ENCODE data around the gene MLXIPL.
A peak's percentile ranks its signal among the peaks of the same experiment; 100 is the strongest.
"Not testable (repeated sequence)": the region's sequence is repeated elsewhere in the genome, so short reads cannot be mapped to it uniquely, and the experiment has no call there.

MLXIPL gene

DNA sequence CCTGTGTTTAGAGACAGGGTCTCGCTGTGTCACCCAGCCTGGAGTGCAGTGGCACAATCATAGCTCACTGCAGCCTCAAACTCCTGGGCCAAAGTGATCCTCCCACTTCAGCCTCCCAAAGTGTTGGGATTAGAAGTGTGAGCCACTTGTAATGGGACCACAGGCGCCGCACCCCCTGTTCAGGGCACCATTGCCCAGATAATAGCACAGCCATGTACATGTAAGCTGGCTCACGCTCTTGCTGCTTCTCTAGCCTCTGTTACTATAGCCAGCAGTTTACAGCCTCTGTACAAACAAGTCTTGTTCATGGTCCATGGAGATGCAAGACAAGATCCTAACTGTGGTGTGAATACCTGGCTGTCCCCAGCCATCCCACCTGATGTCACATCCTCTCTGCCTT is 4.2 kb upstream of the MLXIPL start:
- Histone ChIP-seq H3K9me3 (ENCODE audit: insufficient read depth, low read length) (no peaks in the 10 kb centered on the region), H3K4me1 (ENCODE audit: insufficient read depth, insufficient read length) (peaks cover 1% of the 10 kb centered on the region), H3K9ac (ENCODE audit: insufficient read length, low read depth) (no peak overlapping the region), H3K4me3 (ENCODE audit: insufficient read length, low read depth) (no peak overlapping the region), H3K36me3 (ENCODE audit: insufficient read depth, insufficient read length, low read length) (no peaks in the 10 kb centered on the region), H3K27me3 (ENCODE audit: insufficient read depth, insufficient read length) (peaks cover 7% of the 10 kb centered on the region)
- DNase-seq (ENCODE audit: low read depth, low spot score): no peak
- TF ChIP-seq ZNF274 (IDR thresholded peaks at IDR 0.05; ENCODE audit: low read depth, low read length) (no peak), SUZ12 (IDR thresholded peaks at IDR 0.05; ENCODE audit: extremely low read depth, insufficient read depth, insufficient read length) (no peak), YY1 (IDR thresholded peaks at IDR 0.05; ENCODE audit: insufficient read depth, insufficient read length) (no peak)

DNA sequence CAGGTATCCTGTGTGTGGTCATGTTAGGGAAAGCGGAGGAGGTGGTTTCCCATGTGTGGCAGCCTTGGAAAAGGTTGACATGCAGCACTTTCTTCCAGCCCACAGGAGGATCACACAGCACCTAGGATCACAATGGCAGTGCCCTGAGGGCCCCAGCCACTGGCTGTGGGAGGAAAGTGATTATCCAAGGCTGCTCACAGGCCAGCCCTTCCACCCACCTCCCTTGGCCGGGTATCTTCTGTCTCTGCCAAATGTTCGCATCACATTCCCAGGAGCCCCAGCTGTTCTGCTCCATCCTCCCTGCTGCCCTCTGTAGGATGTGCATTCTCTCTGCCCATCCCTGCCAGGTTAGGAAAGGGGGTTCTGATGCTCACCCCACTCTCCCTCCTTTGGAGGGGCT is 2.5 kb upstream of the MLXIPL start:
- TF ChIP-seq YY1 (IDR thresholded peaks at IDR 0.05; ENCODE audit: insufficient read depth, insufficient read length) (no peak), SUZ12 (IDR thresholded peaks at IDR 0.05; ENCODE audit: extremely low read depth, insufficient read depth, insufficient read length) (no peak), ZNF274 (IDR thresholded peaks at IDR 0.05; ENCODE audit: low read depth, low read length) (no peak)
- peaks cover 1% of the 10 kb centered on the region for H3K4me1 ChIP-seq (ENCODE audit: insufficient read depth, insufficient read length)
- H3K36me3 ChIP-seq (ENCODE audit: insufficient read depth, insufficient read length, low read length): no peaks in the 10 kb centered on the region
- DNase-seq (ENCODE audit: low read depth, low spot score): no peak
- no peaks in the 10 kb centered on the region for H3K9me3 ChIP-seq (ENCODE audit: insufficient read depth, low read length)
- no peak overlapping the region for H3K4me3 ChIP-seq (ENCODE audit: insufficient read length, low read depth)
- no peak overlapping the region for H3K9ac ChIP-seq (ENCODE audit: insufficient read length, low read depth)
- H3K27me3 ChIP-seq (ENCODE audit: insufficient read depth, insufficient read length): peaks cover 11% of the 10 kb centered on the region

DNA sequence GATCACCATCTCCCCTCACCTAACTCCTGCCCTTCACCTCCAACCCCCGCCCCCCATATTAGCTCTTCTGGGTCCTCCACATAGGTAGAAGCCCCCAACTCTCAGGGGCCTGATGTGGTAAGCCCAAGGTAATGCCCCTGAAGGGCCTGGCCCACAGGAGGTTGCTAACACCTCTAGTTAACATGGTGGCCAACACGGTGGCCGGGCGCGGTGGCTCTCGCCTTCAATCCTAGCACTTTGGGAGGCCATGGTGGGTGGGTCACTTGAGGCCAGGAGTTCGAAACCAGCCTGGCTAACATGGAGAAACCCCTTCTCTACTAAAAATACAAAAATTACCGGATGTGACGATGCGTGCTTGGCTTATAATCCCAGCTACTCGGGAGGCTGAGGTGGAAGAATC is 954 bp upstream of the MLXIPL start:
- Histone ChIP-seq H3K36me3 (ENCODE audit: insufficient read depth, insufficient read length, low read length) (no peaks in the 10 kb centered on the region), H3K4me3 (ENCODE audit: insufficient read length, low read depth) (no peak overlapping the region), H3K9ac (ENCODE audit: insufficient read length, low read depth) (no peak overlapping the region), H3K9me3 (ENCODE audit: insufficient read depth, low read length) (no peaks in the 10 kb centered on the region), H3K27me3 (ENCODE audit: insufficient read depth, insufficient read length) (peaks cover 11% of the 10 kb centered on the region), H3K4me1 (ENCODE audit: insufficient read depth, insufficient read length) (peaks cover 1% of the 10 kb centered on the region)
- DNase-seq (ENCODE audit: low read depth, low spot score): no peak
- TF ChIP-seq SUZ12 (IDR thresholded peaks at IDR 0.05; ENCODE audit: extremely low read depth, insufficient read depth, insufficient read length) (no peak), YY1 (IDR thresholded peaks at IDR 0.05; ENCODE audit: insufficient read depth, insufficient read length) (no peak)

- Histone ChIP-seq H3K4me1 (ENCODE audit: insufficient read depth, insufficient read length) (peaks cover 1% of the 10 kb centered on the region), H3K36me3 (ENCODE audit: insufficient read depth, insufficient read length, low read length) (no peaks in the 10 kb centered on the region), H3K9me3 (ENCODE audit: insufficient read depth, low read length) (no peaks in the 10 kb centered on the region), H3K4me3 (ENCODE audit: insufficient read length, low read depth) (no peak overlapping the region), H3K9ac (ENCODE audit: insufficient read length, low read depth) (no peak overlapping the region), H3K27me3 (ENCODE audit: insufficient read depth, insufficient read length) (peaks cover 11% of the 10 kb centered on the region)
- no peak for TF ChIP-seq SUZ12 (IDR thresholded peaks at IDR 0.05; ENCODE audit: extremely low read depth, insufficient read depth, insufficient read length)
- no peak for TF ChIP-seq YY1 (IDR thresholded peaks at IDR 0.05; ENCODE audit: insufficient read depth, insufficient read length)
- no peak for TF ChIP-seq ZNF274 (IDR thresholded peaks at IDR 0.05; ENCODE audit: low read depth, low read length)
- DNase-seq (ENCODE audit: low read depth, low spot score): no peak
These were observed 313 bp upstream of the MLXIPL start for GRCh38 chr7:73624669-73625001.

DNA sequence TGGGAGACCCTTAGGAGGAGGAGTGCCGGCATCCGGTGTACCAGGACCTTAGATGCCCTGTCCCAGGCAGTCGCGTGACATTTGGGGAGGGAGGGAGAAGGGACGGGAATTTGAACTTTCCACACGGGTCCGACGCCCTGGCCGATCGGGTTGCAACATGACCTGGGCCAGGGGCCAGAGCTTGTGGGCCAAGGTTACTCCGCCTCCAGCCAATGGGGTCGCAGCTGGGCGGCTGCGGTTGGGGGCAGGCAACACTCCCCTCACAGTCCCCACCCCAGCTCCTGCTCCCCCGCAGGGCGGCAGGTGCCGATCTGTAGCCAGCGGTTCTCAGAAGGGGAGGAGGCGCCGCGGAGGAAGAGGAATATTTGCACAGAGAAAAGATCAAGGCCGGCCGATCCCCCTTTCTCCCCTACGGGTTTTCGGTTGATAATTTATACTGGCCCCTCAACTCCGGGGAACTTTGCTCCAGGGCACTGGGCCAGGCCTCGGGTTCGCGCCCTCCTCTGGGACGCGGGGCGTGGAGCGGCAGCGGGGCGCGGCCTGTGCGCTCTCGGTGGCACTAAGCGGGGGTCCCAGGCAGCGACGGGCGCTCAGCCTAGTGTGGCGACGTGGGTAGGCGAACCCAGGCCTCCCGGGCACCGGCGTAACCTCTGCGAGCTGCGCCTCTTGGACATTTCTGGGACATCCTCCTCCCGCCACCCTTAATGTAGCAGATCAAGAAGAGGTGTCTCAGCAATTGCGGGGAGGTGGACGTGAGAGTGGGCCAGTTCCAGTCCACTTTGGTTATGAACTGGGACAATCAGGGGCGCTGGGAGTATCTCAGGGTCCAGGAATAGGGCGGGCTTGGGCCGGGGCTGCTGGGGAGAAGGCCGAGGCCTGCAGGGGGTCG is 1.2 kb downstream of the MLXIPL start:
- H3K4me3 ChIP-seq (ENCODE audit: insufficient read length, low read depth): peak overlapping the region; percentile 81
- no peak for TF ChIP-seq ZNF274 (IDR thresholded peaks at IDR 0.05; ENCODE audit: low read depth, low read length)
- no peak for TF ChIP-seq SUZ12 (IDR thresholded peaks at IDR 0.05; ENCODE audit: extremely low read depth, insufficient read depth, insufficient read length)
- no peak for TF ChIP-seq YY1 (IDR thresholded peaks at IDR 0.05; ENCODE audit: insufficient read depth, insufficient read length)
- no peaks in the 10 kb centered on the region for H3K9me3 ChIP-seq (ENCODE audit: insufficient read depth, low read length)
- peaks cover 1% of the 10 kb centered on the region for H3K4me1 ChIP-seq (ENCODE audit: insufficient read depth, insufficient read length)
- DNase-seq (ENCODE audit: low read depth, low spot score): no peak
- H3K9ac ChIP-seq (ENCODE audit: insufficient read length, low read depth): peak overlapping the region; percentile 93
- H3K36me3 ChIP-seq (ENCODE audit: insufficient read depth, insufficient read length, low read length): no peaks in the 10 kb centered on the region
- peaks cover 11% of the 10 kb centered on the region for H3K27me3 ChIP-seq (ENCODE audit: insufficient read depth, insufficient read length)

- H3K4me1 ChIP-seq (ENCODE audit: insufficient read depth, insufficient read length): peaks cover 1% of the 10 kb centered on the region
- no peak for DNase-seq (ENCODE audit: low read depth, low spot score)
- no peaks in the 10 kb centered on the region for H3K36me3 ChIP-seq (ENCODE audit: insufficient read depth, insufficient read length, low read length)
- no peaks in the 10 kb centered on the region for H3K9me3 ChIP-seq (ENCODE audit: insufficient read depth, low read length)
- H3K9ac ChIP-seq (ENCODE audit: insufficient read length, low read depth): no peak overlapping the region
- peaks cover 11% of the 10 kb centered on the region for H3K27me3 ChIP-seq (ENCODE audit: insufficient read depth, insufficient read length)
- no peak for TF ChIP-seq YY1 (IDR thresholded peaks at IDR 0.05; ENCODE audit: insufficient read depth, insufficient read length)
- no peak for TF ChIP-seq SUZ12 (IDR thresholded peaks at IDR 0.05; ENCODE audit: extremely low read depth, insufficient read depth, insufficient read length)
- TF ChIP-seq ZNF274 (IDR thresholded peaks at IDR 0.05; ENCODE audit: low read depth, low read length): no peak
- peak overlapping the region; percentile 12 for H3K4me3 ChIP-seq (ENCODE audit: insufficient read length, low read depth)
These were observed 1.8 kb downstream of the MLXIPL start for GRCh38 chr7:73622527-73622908.

DNA sequence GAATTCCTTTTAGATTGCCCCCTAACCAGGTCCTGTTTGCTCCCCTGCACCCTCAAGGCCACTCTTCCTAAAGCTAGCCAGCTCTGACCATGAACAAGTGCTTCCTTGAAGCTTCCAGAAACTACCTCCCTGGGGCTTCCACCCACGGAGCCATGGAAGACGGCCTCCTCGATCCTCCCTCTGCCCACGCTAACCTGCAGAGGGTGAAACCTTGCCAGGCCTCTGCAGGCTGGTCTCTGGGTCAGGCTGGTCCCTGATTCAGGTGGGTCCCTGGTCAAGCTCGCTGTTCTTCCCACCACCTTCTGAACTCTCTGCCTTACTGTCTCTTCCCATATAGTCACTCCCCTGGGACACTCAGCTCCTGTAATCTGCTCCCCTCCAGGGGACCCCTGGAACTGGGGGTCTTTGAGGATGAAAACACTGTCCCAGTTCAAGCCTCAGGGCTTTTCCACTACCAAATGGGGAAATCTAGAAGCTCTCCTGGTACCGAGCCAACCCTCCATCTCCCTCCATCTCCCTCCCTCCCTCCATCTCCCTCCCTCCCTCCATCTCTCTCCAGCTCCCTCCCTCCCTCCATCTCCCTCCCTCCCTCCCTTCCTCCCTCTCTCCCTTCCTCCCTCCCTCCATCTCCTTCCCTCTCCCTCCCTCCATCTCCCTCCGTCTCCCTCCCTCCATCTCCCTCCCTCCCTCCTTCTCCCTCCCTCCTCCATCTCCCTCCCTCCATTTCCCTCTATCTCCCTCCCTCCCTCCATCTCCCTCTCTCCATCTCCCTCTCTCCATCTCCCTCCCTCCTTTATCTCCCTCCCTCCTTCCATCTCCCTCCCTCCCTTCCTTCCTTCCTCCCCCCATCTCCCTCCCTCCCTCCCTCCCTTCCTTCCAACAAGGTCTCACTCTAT is 2.9 kb downstream of the MLXIPL start:
- TF ChIP-seq ZNF274 (IDR thresholded peaks at IDR 0.05; ENCODE audit: low read depth, low read length) (no peak), YY1 (IDR thresholded peaks at IDR 0.05; ENCODE audit: insufficient read depth, insufficient read length) (no peak), SUZ12 (IDR thresholded peaks at IDR 0.05; ENCODE audit: extremely low read depth, insufficient read depth, insufficient read length) (no peak)
- Histone ChIP-seq H3K9me3 (ENCODE audit: insufficient read depth, low read length) (no peaks in the 10 kb centered on the region), H3K9ac (ENCODE audit: insufficient read length, low read depth) (no peak overlapping the region), H3K36me3 (ENCODE audit: insufficient read depth, insufficient read length, low read length) (no peaks in the 10 kb centered on the region), H3K27me3 (ENCODE audit: insufficient read depth, insufficient read length) (peaks cover 11% of the 10 kb centered on the region), H3K4me1 (ENCODE audit: insufficient read depth, insufficient read length) (peaks cover 1% of the 10 kb centered on the region), H3K4me3 (ENCODE audit: insufficient read length, low read depth) (no peak overlapping the region)
- no peak for DNase-seq (ENCODE audit: low read depth, low spot score)

DNA sequence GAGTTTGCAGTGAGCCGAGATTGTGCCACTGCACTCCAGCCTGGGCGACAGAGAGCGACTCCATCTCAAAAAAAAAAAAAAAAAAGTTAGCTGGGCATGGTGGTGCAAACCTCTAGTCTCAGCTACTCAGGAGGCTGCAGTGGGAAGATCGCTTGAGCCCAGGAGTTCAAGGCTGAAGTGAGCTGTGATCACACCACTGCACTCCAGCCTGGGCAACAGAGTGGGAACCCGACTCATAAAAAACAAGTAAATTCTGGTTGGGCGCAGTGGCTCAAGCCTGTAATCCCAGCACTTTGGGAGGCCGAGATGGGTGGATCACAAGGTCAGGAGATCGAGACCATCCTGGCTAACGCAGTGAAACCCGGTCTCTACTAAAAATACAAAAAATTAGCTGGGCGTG is 4.9 kb downstream of the MLXIPL start:
- not testable (repeated sequence) for H3K4me1 ChIP-seq (ENCODE audit: insufficient read depth, insufficient read length); DNase-seq (ENCODE audit: low read depth, low spot score); H3K9me3 ChIP-seq (ENCODE audit: insufficient read depth, low read length); H3K4me3 ChIP-seq (ENCODE audit: insufficient read length, low read depth); H3K36me3 ChIP-seq (ENCODE audit: insufficient read depth, insufficient read length, low read length); H3K9ac ChIP-seq (ENCODE audit: insufficient read length, low read depth)
- peaks cover 11% of the 10 kb centered on the region for H3K27me3 ChIP-seq (ENCODE audit: insufficient read depth, insufficient read length)

Data from NT2/D1 (cell line).